WTC11 (cell line): ENCODE results near the gene OR4P4.

Experiments
- CTCF ChIP-seq: fragments of 200-600 bp; IDR thresholded peaks from 2 replicates; pipeline ENCODE4 v1.8.0; 2022; ENCODE audit warnings: antibody characterized with exemption
- E2F4 ChIP-seq: sonication (generic); formaldehyde crosslinking; IDR thresholded peaks from 2 replicates; pipeline ENCODE4 v1.8.1; 2022; ENCODE audit warnings: low read depth, mild to moderate bottlenecking, moderate library complexity, missing genetic modification reagents, borderline replicate concordance
- E2F5 ChIP-seq: sonication (generic); formaldehyde crosslinking; IDR thresholded peaks from 2 replicates; pipeline ENCODE4 v1.8.1; 2022; ENCODE audit warnings: mild to moderate bottlenecking, moderate library complexity, missing genetic modification reagents
- IRF1 ChIP-seq: sonication (generic); formaldehyde crosslinking; IDR thresholded peaks from 2 replicates; pipeline ENCODE4 v1.8.0; 2023; ENCODE audit warnings: missing genetic modification reagents
- JAZF1 ChIP-seq: fragments of 250-450 bp; sonication (Bioruptor Pico); IDR thresholded peaks from 2 replicates; pipeline ENCODE4 v1.9.0; 2021; ENCODE audit warnings: moderate library complexity, mild to moderate bottlenecking, inconsistent platforms
- KAT7 ChIP-seq: sonication (generic); formaldehyde crosslinking; IDR thresholded peaks from 2 replicates; pipeline ENCODE4 v1.8.1; 2023; ENCODE audit warnings: missing genetic modification reagents, mild to moderate bottlenecking, borderline replicate concordance
- PRRX2 ChIP-seq: fragments of 250-450 bp; sonication (Bioruptor Pico); IDR thresholded peaks from 2 replicates; pipeline ENCODE4 v1.8.0; 2021; ENCODE audit warnings: mild to moderate bottlenecking
- RELA ChIP-seq: sonication (generic); formaldehyde crosslinking; IDR thresholded peaks from 2 replicates; pipeline ENCODE4 v1.8.1; 2022; ENCODE audit warnings: missing genetic modification reagents, mild to moderate bottlenecking, borderline replicate concordance
- STAT6 ChIP-seq: sonication (generic); formaldehyde crosslinking; conservative IDR thresholded peaks from 2 replicates; pipeline ENCODE4 v1.8.1; 2023; ENCODE audit warnings: mild to moderate bottlenecking, low read depth, missing genetic modification reagents, moderate library complexity
- USF2 ChIP-seq: sonication (generic); formaldehyde crosslinking; IDR thresholded peaks from 2 replicates; pipeline ENCODE4 v1.8.1; 2023; ENCODE audit warnings: mild to moderate bottlenecking, missing genetic modification reagents, moderate library complexity
- ZBTB21 ChIP-seq: sonication (generic); formaldehyde crosslinking; IDR thresholded peaks from 2 replicates; pipeline ENCODE4 v1.8.1; 2023; ENCODE audit warnings: mild to moderate bottlenecking, missing genetic modification reagents, borderline replicate concordance

GRCh38 chr11:55661901-55662300, 27.0 kb downstream of the OR4P4 start, which contains the start of gene OR4C6:
- TF ChIP-seq IRF1 (CRISPR knock-in tag) (no peak), ZBTB21 (CRISPR knock-in tag) (no peak), STAT6 (CRISPR knock-in tag) (no peak), CTCF (no peak), KAT7 (CRISPR knock-in tag) (no peak), JAZF1 (no peak), E2F5 (no peak), RELA (CRISPR knock-in tag) (no peak), USF2 (CRISPR knock-in tag) (no peak), E2F4 (CRISPR knock-in tag) (no peak), PRRX2 (no peak)
